Ureter (tissue), 1 donor: ENCODE measurements around the gene NBAS. TPM values are rescaled to one million over a fixed set of nuclear protein-coding genes. Genes with fewer than 3 reads are reported as not detected.
"Not testable (repeated sequence)": the region's sequence is repeated elsewhere in the genome, so short reads cannot be mapped to it uniquely, and the experiment has no call there.

Source experiments
- DNase-seq: peaks from one replicate; pipeline ENCODE4 v3.0.0-alpha.2; 2020; ENCODE audit warnings: low spot score
- total RNA-seq: library from RNA; stranded (reverse); gene quantifications from one replicate; pipeline ENCODE4 v1.2.4, GENCODE V29; 2023
- donor health status: DM: yes; HTN: yes; CAD: no.

Gene NBAS
- total RNA-seq, 1 donor from 2014 or later: 55.1 TPM

DNA sequence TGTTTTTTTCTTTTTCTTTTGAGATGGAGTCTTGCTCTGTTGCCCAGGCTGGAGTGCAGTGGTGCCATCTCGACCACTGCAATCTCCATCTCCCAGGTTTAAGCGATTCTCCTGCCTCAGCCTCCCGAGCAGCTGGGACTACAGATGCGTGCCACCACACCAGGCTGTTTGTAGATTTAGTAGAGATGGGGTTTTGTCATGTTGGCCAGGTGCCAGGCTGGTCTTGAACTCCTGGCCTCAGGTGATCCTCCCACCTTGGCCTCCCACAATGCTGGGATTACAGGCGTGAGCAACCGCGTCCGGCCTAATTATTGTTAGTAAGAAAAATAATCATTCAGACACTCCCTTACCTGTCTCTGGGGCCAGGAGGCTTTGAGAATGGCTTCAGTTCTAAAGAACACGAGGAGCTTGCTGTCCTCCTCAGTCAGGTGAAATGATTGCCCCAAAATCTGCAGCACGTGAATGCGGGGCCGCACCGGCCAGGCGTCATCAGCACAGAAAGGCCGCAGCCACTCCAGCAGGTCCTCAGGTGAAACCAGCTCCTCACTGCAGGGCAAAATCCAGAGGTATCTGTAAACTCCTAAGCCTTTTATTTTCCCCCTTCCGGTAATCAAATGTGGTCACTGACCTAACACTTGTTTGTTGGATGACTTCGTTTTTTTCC, 342.6 kb downstream of the NBAS start:
- DNase-seq: no peak

- no peak for DNase-seq
These were observed 348.9 kb downstream of the NBAS start for GRCh38 chr2:15212249-15212648.

DNA sequence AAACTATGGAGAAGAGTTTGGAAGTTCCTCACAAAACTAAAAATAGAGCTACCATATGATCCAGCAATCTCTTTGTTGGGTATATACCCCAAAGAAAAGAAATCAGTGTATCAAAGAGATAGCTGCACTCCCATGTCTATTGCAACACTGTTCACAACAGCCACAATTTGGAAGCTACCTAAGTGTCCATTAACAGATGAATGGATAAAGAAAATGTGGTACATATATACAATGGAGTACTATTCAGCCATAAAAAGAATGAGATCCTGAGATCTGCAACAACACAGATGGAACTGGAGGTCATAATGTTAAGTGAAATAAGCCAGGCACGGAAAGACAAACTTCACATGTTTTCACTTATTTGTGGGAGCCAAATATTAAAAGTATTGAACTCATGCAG, 350.6 kb downstream of the NBAS start:
- not testable (repeated sequence) for DNase-seq

DNA sequence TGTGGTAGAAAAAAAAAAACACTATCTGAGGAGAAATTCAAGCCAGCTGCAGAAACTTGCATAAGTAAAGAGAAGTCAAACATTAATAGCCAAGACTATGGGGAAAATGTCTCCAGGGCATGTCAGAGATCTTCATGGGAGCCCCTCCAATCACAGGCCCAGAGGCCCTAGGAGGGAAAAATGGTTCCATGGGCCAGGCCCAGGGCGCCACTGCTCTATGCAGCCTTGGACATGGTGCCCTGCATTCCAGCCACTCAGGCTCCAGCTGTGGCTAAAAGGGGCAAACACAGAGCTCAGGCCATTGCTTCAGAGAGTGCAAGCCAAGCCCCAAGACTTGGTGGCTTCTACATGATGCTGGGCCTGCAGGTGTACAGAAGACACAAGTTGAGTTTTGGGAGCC, 354.7 kb downstream of the NBAS start:
- DNase-seq: no peak

DNA sequence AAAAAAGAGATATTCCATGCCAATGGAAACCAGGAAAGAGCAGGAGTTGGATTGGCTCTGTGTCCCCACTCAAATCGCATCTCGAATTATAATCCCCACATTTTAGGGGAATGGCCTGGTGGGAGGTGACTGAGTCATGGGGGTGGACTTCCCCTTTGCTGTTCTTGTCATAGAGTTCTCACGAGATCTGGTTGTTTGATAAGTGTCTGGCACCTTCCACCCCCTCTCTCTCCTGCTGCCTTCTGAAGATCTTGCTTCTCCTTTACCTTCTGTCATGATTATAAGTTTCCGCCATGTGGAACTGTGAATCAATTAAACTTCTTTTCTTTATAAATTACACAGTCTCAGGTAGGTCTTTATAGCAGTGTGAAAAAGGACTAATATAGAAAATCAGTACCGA, 355.6 kb downstream of the NBAS start:
- no peak for DNase-seq

- no peak for DNase-seq
These were observed 360.1 kb downstream of the NBAS start for GRCh38 chr2:15201009-15201408.

DNA sequence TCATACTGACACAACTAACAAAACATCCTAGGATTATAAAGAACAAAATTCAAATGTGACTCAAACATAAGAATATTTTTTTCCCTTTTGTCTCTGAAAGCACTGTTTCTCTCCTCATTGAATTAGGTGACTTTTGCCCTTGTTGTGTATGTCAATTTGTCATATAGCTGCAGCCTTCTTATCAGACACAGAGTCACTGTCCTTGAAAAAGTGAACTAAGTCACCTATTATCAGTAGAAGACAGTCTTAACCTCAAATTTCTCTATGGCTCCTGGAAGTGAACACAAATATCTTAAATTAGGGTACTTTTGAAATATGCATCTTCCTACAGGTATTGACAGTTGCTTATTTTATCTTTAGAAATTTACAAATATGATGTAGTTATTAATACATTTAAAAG, 360.6 kb downstream of the NBAS start:
- DNase-seq: no peak

DNA sequence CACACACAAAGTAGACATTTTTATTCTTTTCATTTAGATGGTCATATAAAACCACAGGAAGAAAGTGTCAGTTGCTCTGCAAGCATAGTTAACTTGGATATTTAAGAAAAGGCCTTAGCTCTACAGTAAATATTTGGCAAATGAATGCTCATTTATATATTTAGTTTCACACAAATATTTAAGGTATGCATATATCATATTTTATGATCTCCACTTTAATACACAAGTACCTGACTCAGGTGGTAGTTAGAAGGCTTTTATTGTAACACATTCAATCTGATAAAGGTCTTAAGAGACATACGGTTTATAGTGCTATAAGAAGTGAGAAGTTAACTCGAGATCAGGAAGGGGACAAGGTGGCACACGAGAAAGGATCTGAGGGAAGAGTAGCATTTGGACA, 363.1 kb downstream of the NBAS start:
- no peak for DNase-seq

- no peak for DNase-seq
These were observed 365.3 kb downstream of the NBAS start for GRCh38 chr2:15195813-15196212.

DNA sequence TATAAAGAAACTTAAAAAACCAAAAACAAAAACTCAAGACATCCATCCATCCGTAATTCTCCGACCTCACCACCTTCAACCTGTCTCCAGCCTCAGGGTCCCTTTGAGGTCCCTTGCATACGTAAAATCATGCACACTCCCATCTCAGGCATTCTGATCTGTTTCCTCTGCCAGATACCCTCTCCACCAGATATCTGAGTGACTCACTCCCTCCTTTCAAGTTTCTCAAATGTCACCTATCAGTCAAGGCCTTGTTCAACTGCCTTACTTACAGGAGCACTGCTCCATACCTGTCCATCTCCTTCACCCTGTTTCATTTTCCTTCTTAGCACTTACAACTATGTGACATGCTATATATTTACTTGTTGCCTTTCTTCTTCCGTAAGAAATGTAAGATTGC, 369.3 kb downstream of the NBAS start:
- DNase-seq: no peak

DNA sequence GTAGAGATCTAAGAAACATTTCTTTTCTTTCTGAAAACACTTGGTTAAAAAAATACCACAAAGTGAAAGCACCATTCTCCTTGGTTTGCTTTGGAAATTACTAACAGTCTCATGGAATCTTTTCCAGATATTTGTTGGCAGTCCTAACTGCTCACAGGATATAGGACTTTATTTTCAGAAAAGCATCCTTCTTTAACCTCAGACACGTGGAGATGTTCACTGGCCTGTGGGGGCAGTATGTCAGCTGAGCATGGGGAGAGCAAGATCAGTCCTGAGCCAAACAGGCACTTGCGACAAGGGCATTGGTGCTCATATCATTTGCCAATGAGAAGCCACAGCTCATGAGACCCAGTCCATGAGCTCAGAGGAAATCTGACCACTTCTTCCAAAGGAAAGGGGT, 371.9 kb downstream of the NBAS start:
- no peak for DNase-seq

DNA sequence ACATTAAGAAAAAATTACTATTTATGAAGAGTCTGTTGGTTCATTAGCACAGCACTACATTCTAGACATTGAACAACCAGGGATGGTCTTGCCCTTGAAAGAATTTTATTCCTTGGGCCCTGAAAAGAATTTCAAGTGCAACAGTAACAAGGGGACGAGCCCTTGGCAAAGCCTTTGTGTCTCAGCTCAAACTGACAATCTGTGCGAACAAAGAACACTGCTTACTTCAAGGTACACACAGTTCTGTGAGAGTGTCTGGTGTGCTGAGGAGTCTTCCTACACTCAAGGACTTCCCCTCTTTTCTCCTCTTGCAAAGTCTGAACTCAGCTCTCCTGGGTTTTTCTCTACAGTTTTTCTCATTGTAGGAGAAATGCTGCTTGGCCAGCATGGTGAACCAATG, 373.4 kb downstream of the NBAS start:
- no peak for DNase-seq

GRCh38 chr2:15186118-15186517, 375.0 kb downstream of the NBAS start:
- DNase-seq: no peak

GRCh38 chr2:15184491-15184890, 376.6 kb downstream of the NBAS start:
- no peak for DNase-seq

DNA sequence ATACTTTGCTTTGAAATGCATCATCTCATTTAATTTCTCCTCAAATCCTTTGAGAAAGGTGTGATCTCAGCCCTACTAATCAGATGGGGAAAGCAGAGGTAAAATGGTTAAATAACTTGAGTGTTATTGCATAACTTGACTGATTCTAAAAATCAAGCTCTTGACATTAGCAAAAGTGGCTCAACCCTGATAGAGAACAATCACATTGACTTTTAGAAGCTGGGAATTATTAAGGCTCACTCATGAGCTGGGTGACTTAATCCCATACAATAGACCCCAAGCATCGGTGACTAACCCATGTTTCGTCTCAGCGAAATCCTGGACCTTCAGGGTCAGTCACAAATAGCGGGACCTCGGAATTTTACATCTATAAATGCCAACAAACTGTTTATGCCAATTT, 378.9 kb downstream of the NBAS start:
- no peak for DNase-seq

GRCh38 chr2:15181092-15181745, 379.9 kb downstream of the NBAS start:
- DNase-seq: no peak

- no peak for DNase-seq
These were observed 380.8 kb downstream of the NBAS start for GRCh38 chr2:15180379-15180778.

DNA sequence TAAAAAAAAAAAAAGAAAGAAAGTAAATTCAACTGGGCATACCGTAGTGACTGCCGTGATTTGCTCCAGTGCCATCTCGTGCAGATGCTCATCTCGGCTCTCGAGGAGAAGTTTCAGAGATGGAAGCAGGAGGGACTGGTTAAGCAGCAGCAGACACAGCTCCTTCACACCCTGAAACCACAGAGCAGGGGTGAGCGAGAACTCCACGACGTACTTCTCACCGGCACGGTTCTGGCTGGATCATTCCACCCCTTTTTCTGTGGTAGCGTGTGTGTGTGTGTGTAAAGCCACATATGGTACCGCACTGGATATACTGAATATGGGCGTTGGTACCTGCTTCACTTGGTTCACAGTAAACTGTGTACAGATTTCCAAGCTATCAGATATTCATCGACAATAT, 382.2 kb downstream of the NBAS start:
- DNase-seq: no peak

GRCh38 chr2:15177103-15177502, 384.0 kb downstream of the NBAS start:
- no peak for DNase-seq

DNA sequence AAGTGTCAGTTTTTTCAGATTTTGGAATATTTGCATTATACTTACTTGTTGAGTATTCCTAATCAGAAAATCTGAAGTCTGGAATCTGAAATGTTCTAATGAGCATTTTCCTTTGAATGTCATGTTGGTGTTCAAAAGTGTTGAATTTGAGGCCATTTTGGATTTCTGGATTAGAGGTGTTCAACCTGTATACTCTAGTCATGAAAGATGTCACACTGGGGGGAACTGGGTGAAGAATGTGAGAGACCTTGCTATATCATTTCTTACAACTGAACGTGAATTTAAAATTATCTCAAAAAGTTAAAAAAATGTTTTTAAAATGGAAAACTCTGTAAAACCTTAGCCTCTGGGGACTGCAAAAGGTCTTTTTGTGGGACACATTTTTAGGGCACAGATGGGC, 384.5 kb downstream of the NBAS start:
- DNase-seq: no peak

DNA sequence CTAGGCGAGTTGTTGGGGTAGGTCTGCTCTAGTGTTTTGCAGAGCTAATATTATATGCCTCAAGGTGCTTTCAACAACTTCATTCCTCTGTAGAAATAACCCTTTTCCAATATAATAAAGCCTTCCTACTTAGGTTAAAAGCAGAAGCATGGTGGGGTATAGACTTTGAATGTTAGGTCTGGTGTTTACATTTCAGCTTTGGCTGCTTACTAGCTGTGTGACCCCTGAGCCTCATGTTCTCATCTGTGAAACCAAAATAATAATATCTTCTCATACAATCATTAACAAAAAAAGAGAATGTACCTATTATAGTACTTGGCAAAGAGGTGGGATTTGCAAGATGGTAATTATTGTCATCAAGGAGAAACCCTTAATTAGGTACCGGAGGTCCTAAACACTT, 386.6 kb downstream of the NBAS start:
- DNase-seq: no peak

- no peak for DNase-seq
These were observed 387.6 kb downstream of the NBAS start for GRCh38 chr2:15173501-15173900.

- no peak for DNase-seq
These were observed 388.3 kb downstream of the NBAS start for GRCh38 chr2:15172825-15173224.
